Psoas muscle (tissue), 8 donors: ENCODE data around the gene MBP. TPM values are rescaled to one million over a fixed set of nuclear protein-coding genes. Genes with fewer than 3 reads are reported as not detected.

Source experiments
- ATAC-seq, 4 donors: fragments of 200-7000 bp; cut with Tn5 transposase; one replicate each; pipeline ENCODE4 v1.9.1; 2020; ENCODE audit warnings: moderate library complexity in 3 of 4, mild to moderate bottlenecking in 2 of 4
- DNase-seq, 2 donors: peaks; one replicate each; pipeline ENCODE4 v3.0.0-alpha.2; 2020
- H3K27ac ChIP-seq: fragments of 200-600 bp; one replicate; pipeline ENCODE4 v1.8.0; 2022
- H3K27me3 ChIP-seq, 3 donors: fragments of 200-600 bp in 1 of 3; one replicate each; pipeline versions ENCODE4 v1.6.1 to v1.8.0; 2013 to 2022; ENCODE audit warnings: low read length in 2 of 3, mild to moderate bottlenecking in 2 of 3, moderate library complexity in 1 of 3; ENCODE audit not compliant: insufficient read depth in 3 of 3
- H3K36me3 ChIP-seq, 2 donors: fragments of 200-600 bp in 1 of 2; one replicate each; pipeline versions ENCODE4 v1.6.1 to v1.8.0; 2013 to 2022; ENCODE audit warnings: low read depth in 1 of 2, mild to moderate bottlenecking in 1 of 2, moderate library complexity in 1 of 2; ENCODE audit not compliant: insufficient read depth in 1 of 2
- H3K4me1 ChIP-seq: fragments of 200-600 bp; one replicate; pipeline ENCODE4 v1.8.0; 2022
- H3K4me3 ChIP-seq: fragments of 200-600 bp; one replicate; pipeline ENCODE4 v1.8.0; 2022; ENCODE audit warnings: mild to moderate bottlenecking
- H3K9me3 ChIP-seq: fragments of 200-600 bp; one replicate; pipeline ENCODE4 v1.8.0; 2022
- WGBS, 3 donors: extraction: QIAGEN DNeasy Blood & Tissue Kit; methylation state at CpG; one replicate each; pipeline versions ENCODE4 v1.1.6 to v1.1.7; 2013; 5-methylcytosine and 5-hydroxymethylcytosine counted together
- intact Hi-C, 2 donors: fragments of 100-400 bp; cut with DNase I; formaldehyde crosslinking; loops; one replicate each; pipeline versions ENCODE4 v1.11.0 to v1.14.2; 2022
- polyA plus RNA-seq, 3 donors: library from polyadenylated mRNA; stranded (reverse); fragments of 200-250 nt; gene quantifications; one replicate each; pipeline ENCODE4 v1.2.3, GENCODE V29; 2013
- total RNA-seq, 4 donors: library from RNA; stranded (reverse); fragmentation: NEBNext Ultra II Directional in 2 of 4; extraction: Animal tissue kit (Norgen Biotek cat#: 25700) in 2 of 4; gene quantifications; one replicate each; pipeline versions ENCODE4 v1.2.1 to v1.2.4, GENCODE V29; 2021 to 2023
- TF ChIP-seq, protein P1 (sequence below): fragments of 200-600 bp; IDR thresholded peaks from one replicate; pipeline ENCODE4 v1.8.0; 2022; ENCODE audit warnings: antibody characterized with exemption
- donor health status: healthy with polysubstance abuse.
- donor health status: DM: no; HTN: no; CAD: no; lungs with moderate emphysema.
- donor health status: Bipolar disorder and iron deficiency.
- donor health status: healthy.
- donor health status: DM: yes; HTN: yes; CAD: no.
- donor health status: DM: no; HTN: no; CAD: no.
- donor health status: DM: no; HTN: no; CAD: no.
- donor health status: DM: yes; HTN: yes; CAD: no.

The MBP gene
- total and polyA plus RNA-seq, 7 donors, result 16.4 to 88.2 (median 51.6) TPM

- ATAC-seq, result no peak
- intact Hi-C loops, result loop anchor here in 1 of 2 donors (10.0 kb wide), 1 partner anchor 128 kb away; the partner anchor contains the start of gene MBP
- Histone ChIP-seq H3K27me3 (no peaks in the 10 kb centered on the region), H3K9me3 (no peaks in the 10 kb centered on the region), H3K4me3 (no peak overlapping the region), H3K27ac (peak overlapping the region; percentile 48), H3K36me3 (no peaks in the 10 kb centered on the region), H3K4me1 (peaks cover 9% of the 10 kb centered on the region)
- TF ChIP-seq, protein P1, sequence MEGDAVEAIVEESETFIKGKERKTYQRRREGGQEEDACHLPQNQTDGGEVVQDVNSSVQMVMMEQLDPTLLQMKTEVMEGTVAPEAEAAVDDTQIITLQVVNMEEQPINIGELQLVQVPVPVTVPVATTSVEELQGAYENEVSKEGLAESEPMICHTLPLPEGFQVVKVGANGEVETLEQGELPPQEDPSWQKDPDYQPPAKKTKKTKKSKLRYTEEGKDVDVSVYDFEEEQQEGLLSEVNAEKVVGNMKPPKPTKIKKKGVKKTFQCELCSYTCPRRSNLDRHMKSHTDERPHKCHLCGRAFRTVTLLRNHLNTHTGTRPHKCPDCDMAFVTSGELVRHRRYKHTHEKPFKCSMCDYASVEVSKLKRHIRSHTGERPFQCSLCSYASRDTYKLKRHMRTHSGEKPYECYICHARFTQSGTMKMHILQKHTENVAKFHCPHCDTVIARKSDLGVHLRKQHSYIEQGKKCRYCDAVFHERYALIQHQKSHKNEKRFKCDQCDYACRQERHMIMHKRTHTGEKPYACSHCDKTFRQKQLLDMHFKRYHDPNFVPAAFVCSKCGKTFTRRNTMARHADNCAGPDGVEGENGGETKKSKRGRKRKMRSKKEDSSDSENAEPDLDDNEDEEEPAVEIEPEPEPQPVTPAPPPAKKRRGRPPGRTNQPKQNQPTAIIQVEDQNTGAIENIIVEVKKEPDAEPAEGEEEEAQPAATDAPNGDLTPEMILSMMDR, result no peak
- WGBS, 3 donors, result 75 to 85% (median 76%) methylated on average over 12 of the region's 12 CpGs
- no peak for DNase-seq
Observed at GRCh38 chr18:77007251-77007650, 125.3 kb downstream of the MBP start.

DNA sequence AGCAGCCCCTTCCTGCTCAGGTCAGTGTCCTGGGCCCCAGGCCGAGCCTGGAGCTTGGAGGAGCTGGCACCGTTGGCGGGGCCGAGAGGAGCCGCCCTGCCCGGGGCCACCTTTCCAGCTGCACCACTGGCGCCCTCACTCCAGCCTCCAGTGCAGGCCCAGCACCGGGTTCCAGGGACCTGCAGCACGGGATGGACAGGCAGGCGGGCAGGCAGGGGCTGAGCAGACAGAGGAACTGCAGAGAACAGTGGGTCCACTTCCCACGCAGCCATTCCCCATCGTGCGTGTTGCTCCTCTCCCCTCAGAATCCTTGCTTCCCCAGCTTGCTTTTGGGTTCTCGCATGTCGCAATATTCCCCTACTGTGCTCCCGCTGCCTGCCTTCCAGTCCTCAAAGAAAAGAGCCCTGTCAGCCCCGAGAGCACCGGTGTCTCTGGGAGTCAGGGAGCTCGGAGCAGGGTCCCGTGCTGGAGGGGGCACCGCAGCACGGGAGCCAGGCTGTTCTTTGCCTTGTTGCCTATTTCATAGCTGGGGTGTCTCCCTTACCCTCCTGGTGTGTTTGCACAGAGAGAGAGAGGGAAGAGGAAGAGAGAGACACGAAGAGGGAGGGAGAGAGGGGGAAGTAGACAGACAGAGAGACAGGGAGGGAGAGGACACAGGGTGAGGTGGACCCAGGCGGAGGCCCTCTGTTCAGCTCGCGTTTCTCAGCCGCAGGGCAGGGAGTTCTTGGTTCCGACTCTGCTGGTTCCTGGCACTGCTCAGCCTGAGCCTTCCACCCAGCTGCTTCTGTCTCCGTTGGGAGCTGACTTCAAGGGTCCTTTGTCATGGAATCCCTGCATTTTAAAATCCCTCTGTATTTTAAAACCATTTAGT, 126.0 kb downstream of the MBP start:
- no peaks in the 10 kb centered on the region for H3K36me3 ChIP-seq
- no peaks in the 10 kb centered on the region for H3K9me3 ChIP-seq
- no peaks in the 10 kb centered on the region for H3K27me3 ChIP-seq
- H3K27ac ChIP-seq, result peak overlapping the region; percentile 48
- H3K4me3 ChIP-seq, result no peak overlapping the region
- peak in 1 of 2 donors; percentile 18 for DNase-seq
- ATAC-seq, result peak in 3 of 4 donors; percentile 16 to 18 (median 17)
- intact Hi-C loops, result loop anchor here in 1 of 2 donors (10.0 kb wide), 1 partner anchor 128 kb away; the partner anchor contains the start of gene MBP
- 74 to 79% (median 79%) methylated on average over 26 to 29 of the region's 29 CpGs for WGBS, 3 donors
- TF ChIP-seq, protein P1, result no peak
- peaks cover 9% of the 10 kb centered on the region for H3K4me1 ChIP-seq

DNA sequence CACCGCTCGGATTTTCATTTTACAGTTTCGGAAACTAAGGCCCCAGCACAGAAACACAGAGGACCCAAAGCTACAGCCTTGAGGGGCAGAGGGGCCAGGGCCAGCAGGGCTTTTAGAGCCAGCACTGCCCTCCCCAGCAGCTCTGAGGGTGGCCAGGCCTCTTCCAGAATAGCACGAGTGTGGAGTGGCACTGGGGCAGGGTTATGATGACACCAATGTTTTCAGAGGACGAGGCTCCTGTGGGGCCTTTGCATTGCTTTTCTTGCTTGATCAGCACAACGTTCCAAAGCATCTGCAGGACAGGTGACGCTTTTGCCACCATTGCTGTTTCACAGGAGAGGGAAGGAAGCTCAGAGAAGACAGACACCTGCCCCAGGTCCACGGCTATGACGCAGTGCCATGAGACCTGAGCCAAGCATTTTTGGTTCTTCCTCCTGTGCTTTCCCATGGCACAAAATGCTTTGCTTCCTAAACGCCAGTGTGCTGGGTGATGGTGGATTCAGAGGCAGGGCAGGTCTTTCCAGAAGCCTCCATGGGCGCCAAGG, 126.9 kb downstream of the MBP start:
- peak overlapping the region; percentile 48 for H3K27ac ChIP-seq
- intact Hi-C loops, result loop anchor here in 1 of 2 donors (10.0 kb wide), 1 partner anchor 129 kb away; the partner anchor contains the start of gene MBP

GRCh38 chr18:77004555-77005380, 127.8 kb downstream of the MBP start:
- no peak overlapping the region for H3K4me3 ChIP-seq

More for the DNA sequence above, 126.9 kb downstream of the MBP start:
- H3K36me3 ChIP-seq, result no peaks in the 10 kb centered on the region
- TF ChIP-seq, protein P1, result no peak
- no peaks in the 10 kb centered on the region for H3K27me3 ChIP-seq
- peaks cover 9% of the 10 kb centered on the region for H3K4me1 ChIP-seq
- ATAC-seq (no peak), DNase-seq (no peak)
- no peak overlapping the region for H3K4me3 ChIP-seq
- WGBS, 3 donors, result 75 to 85% (median 85%) methylated on average over 11 of the region's 11 CpGs
- no peaks in the 10 kb centered on the region for H3K9me3 ChIP-seq

More at GRCh38 chr18:77004555-77005380, 127.8 kb downstream of the MBP start:
- WGBS, 3 donors, result 84 to 87% (median 86%) methylated on average over 26 of the region's 26 CpGs
- Histone ChIP-seq H3K27ac (no peak overlapping the region), H3K4me1 (peaks cover 9% of the 10 kb centered on the region), H3K36me3 (no peaks in the 10 kb centered on the region), H3K9me3 (no peaks in the 10 kb centered on the region), H3K27me3 (no peaks in the 10 kb centered on the region)
- ATAC-seq (no peak), DNase-seq (peak in 1 of 2 donors; percentile 18)
- intact Hi-C loops, result loop anchor here (5.0 to 10.0 kb wide), 2 partner anchors 130 to 203 kb away; partner anchors contain the start of gene MBP (in 1 of the 2)
- TF ChIP-seq, protein P1, result no peak
